Measurements from ENCODE around the gene LIN7B.
"Not testable (repeated sequence)": the region's sequence is repeated elsewhere in the genome, so short reads cannot be mapped to it uniquely, and the experiment has no call there.

The LIN7B gene, protein sequence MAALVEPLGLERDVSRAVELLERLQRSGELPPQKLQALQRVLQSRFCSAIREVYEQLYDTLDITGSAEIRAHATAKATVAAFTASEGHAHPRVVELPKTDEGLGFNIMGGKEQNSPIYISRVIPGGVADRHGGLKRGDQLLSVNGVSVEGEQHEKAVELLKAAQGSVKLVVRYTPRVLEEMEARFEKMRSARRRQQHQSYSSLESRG

DNA sequence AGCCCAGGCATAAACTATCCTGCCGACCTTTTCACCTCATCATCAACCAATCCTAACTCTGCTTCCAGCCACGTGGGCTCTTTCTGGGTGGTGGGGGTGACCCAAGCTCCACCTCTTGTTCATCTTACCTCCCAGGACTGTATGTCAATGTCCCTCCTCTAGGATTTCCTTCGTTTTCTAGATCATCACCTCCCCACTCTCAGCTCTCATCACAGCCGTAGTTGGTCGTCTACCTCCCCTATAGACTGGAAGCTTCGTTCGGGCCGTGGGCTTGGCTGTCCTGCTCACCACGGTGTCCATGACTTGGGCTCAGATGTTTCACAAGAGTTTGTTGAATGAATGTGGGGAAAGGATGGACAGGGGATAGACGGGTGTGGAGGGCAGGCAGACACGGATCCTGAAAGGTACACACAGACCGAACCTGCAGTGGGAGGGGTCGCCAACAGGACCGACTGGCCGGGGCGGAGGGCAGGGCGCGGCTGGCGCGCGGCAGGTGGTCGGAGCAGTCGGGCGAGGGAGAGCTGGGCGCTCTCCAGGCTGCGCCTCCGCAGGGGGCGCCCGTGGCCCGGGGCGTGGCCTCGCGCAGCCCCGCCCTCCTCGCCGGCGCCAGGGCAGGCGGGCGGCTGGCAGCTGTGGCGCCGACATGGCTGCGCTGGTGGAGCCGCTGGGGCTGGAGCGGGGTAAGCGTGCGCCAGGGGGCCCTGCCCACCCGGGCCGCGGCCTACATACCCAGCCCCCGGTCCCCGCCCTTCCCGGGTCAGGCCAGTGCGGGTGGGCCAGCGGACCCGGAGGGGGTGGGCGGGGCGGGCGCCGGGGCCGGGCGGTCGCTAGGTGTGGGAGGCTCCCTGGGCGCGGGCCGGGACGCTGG lies at the start of gene LIN7B:
Gene LIN7B (plus strand): TSS at position 609 of the 868 bp plus-strand sequence. CDS start 35 bp downstream, at position 644.
- DNase-seq (ENCODE audit: low spot score), result peak; percentile 64

DNA sequence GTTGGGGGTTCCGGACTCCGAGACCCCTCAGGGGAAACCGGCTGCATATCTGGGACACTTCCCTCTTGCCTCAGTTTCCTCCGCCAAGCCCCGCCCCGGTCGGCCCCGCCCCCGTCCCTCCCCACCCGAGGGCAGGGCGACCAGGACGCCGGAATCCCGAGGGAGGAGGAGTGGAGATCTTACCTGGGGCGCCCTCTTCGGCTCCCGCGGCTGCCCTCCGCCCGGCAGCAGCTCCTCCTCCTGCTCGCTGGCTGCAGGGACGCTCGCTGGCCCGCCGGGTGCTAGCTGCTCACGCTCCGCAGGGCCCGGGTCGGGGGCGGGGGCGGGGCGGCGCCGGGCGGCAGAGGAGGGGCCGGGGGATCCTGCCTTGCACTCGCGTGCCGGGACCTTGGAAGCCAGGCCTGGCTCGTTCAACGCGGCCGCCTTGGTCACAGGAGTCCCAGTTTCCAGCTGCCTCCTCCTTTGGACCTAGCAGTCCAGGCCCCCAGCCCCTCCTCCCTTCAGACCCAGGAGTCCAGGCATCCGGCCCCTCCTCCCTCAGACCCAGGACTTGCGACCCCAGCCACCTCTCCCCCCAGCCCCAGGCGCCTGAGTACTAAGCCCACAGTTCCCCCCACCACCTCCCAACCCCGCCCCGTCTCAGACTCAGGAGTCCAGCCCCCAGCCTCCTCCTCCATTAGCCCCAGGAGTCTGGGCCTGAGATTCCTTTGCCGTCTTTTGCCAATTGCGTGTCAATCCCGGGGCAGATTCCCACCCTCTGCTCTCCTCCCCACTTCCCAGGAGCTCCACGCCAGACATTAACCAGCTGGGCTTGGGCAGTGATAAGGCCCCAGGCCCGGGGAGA lies 49.2 kb upstream of the LIN7B start, which contains the start of gene NTF4:
Gene NTF4 (minus strand): TSS at position 51 of the 844 bp plus-strand sequence. CDS start 2,821 bp downstream, outside the sequence.
- DNase-seq (ENCODE audit: low spot score), result no peak

DNA sequence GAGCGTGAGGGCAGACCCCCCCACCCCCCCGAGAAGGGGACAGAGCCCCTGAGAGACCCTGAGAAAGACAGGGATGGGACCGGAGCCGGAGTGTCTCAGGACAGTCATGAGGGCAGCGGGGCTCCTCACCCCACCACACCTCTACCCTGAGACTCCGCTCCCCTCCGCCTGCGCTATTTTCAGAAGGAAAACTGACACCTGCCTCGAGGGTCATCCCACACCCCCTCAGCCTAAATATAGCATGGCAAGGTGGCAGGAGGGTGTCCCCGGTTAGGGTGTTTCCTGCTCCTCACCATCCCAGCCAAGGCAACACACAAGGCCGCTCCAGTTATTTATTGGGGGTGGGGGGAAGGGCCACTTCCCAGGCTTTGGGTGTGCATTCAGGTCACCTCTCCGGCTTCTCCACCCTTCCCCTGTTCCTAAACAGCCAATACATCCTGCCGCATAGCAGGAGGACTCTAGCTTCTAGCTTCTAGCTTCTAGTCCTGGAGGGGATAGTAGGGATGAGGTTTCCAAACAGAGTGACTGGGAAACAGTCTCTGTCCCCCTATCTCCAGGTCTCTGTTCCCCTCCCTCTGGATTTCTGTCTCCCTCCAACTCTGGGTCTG lies 48.2 kb upstream of the LIN7B start:
- DNase-seq (ENCODE audit: low spot score), result no peak

DNA sequence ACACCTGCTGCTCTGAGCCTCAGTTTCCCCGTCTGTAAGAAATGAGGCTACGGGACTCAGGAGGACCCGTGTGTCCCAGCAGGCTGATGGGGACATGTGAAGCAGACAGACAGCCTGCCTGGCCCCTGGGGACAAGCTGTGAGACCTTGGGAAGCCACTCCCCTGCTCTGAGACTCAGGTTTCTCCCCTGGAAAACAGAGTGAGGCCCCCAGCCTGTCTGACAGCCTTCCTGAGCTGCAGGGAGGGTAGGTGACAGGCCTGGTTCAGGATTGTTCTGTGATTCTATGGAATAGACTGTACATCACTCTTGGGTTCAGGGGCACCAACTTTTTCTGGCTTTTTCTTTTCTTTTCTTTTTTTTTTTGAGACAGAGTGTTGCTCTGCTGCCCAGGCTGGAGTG lies 46.6 kb upstream of the LIN7B start:
- no peak for DNase-seq (ENCODE audit: low spot score)

DNA sequence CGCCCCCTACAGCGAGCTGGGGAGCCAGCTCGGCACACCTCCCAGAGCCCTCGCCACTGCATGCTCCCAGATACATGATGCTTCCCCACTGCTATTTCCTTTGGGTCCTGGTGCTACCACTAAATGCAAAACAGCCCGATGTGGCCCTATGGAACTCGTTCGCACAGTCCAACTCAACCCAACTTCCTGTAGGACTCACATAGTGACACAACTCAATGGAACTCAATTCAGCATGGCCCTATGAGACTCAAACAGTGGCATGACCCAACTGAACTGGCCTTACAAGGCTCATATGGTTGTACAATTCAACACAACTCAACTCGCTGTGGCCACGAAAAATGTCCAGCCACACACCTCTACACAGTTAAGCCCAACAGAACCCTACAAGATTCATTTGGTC lies 45.1 kb upstream of the LIN7B start:
- no peak for DNase-seq (ENCODE audit: low spot score)

DNA sequence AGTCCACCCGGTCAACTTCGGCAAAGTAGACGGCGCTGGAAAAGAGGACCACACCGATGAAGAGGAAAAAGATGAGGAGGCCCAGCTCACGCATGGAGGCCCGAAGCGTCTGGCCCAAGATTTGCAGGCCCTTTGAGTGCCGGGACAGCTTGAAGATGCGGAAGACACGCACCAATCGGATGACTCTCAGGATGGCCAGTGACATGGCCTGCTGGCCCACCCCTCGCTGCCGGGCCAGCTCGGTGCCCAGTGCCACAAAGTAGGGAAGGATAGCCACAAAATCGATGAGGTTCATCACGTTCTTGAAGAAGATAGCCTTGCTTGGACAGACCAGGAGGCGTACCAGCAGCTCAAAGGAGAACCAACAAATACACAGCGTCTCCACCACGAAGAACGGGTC lies 43.8 kb upstream of the LIN7B start:
- DNase-seq (ENCODE audit: low spot score), result no peak

DNA sequence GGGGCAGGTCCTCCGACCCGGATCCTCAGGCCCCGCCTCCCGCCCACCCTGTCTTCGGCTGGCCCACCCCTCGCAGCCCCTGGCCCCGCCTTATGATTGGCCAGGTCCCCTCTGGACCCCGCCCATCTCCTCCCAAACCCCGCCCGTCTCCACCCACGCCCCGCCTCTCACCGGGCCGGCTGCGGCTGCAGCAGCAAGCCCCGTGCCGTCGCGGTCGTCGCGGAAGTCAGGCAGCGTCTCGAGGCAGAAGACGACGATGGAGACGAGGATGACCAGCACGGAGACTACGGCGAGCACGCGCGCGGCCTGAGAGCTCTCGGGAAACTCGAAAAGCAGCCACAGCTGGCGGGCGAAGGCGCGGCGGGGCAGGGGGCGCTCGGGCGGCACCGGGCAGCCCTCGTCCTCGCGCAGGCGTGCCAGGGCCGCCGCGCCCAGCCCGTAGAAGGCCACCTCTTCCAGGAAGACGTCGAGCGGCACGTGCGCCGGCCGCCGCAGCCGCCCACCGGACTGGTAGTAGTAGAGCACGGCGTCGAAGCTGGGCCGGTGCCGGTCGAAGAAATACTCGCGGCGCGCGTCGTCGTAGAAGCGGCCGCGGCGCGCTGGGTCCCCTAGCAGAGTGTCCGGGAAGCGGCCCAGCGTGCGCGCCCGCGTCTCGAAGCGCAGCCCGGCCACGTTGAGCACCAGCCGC lies 42.2 kb upstream of the LIN7B start:
- no peak for DNase-seq (ENCODE audit: low spot score)

DNA sequence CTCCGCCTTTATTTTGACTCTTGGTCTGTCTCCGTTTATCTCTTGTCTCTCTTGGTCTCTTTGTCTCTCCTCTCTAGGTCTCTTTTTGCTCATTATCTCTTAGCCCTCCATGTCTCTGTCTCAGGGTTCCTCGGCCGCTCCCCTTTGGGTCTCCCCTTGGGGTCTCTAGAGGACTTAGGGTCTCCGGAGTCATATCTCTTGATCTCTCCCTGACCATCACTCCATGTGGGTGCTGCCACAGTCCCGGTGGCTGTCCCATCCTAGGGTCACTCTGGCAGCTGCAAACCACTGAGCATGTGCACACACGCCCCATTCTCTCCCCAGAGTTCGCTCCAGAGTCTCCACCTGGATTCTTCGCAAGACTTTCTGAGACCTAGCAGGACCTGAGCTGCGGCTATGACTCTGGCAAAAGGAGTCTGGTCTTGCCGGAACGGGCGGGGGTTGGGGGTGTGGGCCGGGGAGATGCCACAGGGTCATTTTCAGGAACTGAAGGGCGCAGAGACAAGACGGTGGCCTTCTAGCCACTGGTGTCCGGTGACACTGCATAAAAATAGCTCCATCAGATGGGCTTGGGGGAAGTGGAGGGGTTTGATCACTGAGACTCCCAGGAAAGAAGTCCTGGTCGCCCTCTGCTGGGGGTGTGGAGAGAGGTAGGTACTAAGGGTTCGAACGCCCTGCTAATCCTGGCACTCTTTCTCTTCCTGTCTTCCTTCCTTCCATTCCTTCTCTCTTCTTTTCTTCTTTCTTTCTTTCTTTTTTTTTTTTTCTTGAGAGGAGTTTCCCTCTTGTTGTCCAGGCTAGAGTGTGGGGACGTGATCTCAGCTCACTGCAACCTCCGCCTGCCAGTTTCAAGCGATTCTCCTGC lies 40.4 kb upstream of the LIN7B start:
- DNase-seq (ENCODE audit: low spot score), result no peak

DNA sequence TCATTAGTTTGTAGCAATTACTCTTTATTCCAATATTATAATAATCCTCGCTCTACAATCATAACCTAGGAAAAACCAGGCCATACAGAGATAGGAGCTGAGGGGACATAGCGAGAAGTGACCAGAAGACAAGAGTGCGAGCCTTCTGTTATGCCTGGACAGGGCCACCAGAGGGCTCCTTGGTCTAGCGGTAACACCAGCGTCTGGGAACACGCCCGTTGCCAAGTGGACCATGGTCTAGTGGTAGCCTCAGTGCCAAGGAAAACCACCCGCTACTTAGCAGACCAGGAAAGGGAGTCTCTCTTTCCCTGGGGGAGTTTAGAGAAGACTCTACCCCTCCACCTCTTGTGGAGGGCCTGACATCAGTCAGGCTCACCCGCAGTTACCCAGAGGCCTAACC lies 39.3 kb upstream of the LIN7B start:
- DNase-seq (ENCODE audit: low spot score), result not testable (repeated sequence)

DNA sequence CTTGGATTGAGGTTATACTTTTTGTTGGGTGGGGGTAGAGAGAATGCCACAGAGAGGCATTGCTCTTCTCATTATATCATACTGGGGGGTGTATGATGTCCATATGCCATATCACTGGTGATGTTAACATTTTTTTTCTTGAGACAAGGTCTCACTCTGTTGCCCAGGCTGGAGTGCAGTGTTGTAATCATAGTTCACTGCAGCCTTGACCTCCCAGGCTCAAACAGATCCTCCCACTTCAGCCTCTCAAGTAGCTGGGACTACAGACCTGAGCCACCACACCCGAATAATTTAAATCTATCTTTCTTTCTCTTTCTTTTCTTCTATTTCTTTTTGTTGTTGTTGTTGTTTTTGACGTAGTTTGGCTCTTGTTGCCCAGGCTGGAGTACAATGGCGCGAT lies 33.8 kb upstream of the LIN7B start:
- no peak for DNase-seq (ENCODE audit: low spot score)

DNA sequence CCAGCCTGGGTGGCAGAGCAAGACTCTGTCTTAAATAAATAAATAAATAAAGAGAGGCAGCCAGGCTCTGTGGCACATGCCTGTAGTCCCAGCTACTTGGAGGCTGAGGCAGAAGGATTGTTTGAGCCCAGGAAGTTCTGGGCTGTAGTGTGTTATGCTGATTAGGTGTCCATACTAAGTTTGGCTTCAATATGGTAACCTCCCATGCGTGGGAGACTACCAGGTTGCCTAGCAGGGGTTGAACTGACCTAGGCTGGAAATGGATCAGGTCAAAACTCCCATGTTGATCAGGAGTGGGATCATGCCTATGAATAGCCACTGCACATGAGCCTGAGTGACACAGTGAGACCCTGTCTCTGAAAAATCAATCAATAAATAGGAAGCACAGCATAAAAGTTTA lies 32.9 kb upstream of the LIN7B start:
- DNase-seq (ENCODE audit: low spot score), result no peak

DNA sequence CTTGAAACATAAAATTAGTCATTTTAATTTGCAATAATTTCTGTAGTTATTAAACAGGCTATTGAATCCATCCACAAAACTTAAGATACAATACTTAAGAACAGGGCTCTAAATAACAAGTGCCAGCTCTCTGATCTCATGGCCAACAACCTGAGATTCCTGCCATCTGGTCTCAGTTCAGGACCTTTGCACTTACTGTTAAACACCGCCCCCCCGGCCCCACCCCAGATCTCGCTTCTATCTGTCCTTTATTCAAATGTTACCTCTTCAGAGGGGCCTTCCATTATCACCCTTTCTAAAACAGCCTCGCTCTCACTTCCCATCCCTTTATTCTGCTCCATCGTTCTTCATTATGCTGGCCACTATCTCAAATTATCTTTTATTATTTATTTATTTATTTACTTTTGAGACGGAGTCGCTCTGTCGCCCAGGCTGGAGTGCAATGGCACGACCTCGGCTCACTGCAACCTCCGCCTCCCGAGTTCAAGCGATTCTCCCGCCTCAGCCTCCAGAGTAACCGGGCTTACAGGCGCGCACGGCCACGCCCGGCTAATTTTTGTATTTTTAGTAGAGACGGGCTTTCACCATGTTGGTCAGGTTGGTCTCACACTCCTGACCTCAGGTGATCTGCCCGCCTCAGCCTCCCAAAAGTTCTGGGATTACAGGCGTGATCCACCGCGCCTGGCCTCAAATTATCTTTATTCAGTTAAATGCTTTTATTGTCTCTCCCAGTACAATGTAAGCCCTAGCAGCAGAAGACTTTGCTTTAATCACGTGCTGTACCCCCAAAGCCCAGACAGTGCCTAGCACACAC lies 29.8 kb upstream of the LIN7B start:
- DNase-seq (ENCODE audit: low spot score), result no peak

DNA sequence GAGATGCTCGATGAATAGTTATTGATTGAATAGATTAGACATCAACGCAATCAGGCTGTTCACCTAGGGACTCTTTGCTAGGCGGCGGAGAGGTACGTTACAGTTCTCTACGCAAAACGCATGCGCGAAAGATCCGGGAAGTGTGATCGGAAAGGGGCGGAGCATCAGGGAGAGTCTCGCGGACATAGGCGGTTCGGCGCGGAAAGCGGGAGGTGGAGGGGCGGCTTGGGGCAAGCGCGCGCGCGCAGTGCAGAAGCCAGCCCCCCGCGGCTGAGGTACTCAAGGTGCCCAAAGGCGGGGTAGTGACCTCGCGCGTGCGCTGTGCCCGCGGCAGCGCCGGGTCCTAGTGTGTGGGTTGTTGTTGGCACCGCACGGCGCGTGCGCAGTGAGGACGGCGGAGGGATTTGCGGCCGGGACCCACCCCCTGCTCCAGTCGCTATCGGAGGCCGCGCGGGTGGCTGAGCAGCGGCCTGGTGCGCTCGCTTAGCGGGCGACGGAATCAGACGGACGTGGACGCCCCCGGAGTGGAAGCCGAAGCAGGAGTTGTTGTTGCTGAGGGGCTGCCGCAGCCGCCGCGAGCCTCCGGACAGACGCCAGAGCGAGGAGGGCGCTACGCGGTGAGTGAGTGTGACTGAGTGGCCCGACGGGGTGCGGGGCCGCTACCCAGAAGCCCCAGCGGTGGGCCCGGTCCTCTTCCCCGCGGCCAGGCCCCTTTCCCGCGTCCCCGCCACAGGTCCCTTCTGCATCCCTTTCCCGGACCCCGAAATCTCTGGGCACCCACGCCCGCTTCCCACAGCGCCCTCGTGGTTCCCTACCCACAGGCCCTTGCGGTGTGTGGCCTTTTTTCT lies 28.9 kb upstream of the LIN7B start, which contains the start of gene SNRNP70:
Gene SNRNP70 (plus strand): TSS at position 432 of the 848 bp plus-strand sequence. CDS start 964 bp downstream, outside the sequence.
- DNase-seq (ENCODE audit: low spot score), result peak; percentile 100

DNA sequence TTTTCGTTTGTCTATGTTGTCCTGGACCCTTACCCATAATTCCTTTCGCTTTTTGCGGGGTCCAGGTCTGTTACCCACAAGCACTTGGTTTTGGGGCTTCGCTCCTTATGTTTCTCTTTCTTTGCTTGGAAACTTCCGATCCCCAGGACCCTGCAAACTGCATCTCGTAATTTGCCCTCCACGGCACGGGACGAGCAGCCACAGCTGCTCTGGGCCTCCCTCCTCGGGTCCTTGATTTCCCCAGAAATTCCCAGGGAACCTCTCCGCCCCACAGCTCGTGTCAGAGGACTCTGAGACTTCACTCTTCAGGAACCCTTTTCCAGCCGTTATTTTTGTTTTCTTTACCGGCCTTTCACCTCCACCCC lies 28.3 kb upstream of the LIN7B start:
- DNase-seq (ENCODE audit: low spot score), result no peak

DNA sequence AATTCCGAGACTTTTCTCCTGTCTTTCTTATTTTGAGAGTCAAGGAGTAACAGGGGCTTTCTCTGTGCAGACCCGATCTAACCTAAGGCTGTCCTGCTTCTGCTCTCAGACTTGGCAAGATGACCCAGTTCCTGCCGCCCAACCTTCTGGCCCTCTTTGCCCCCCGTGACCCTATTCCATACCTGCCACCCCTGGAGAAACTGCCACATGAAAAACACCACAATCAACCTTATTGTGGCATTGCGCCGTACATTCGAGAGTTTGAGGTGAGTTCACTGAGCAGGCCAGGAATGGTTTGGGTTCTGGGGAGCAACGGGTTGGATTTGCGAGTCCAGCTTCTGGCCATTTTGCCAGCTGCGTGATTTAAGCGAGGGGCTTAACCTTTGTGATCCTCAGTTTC lies 27.9 kb upstream of the LIN7B start:
- DNase-seq (ENCODE audit: low spot score), result no peak

DNA sequence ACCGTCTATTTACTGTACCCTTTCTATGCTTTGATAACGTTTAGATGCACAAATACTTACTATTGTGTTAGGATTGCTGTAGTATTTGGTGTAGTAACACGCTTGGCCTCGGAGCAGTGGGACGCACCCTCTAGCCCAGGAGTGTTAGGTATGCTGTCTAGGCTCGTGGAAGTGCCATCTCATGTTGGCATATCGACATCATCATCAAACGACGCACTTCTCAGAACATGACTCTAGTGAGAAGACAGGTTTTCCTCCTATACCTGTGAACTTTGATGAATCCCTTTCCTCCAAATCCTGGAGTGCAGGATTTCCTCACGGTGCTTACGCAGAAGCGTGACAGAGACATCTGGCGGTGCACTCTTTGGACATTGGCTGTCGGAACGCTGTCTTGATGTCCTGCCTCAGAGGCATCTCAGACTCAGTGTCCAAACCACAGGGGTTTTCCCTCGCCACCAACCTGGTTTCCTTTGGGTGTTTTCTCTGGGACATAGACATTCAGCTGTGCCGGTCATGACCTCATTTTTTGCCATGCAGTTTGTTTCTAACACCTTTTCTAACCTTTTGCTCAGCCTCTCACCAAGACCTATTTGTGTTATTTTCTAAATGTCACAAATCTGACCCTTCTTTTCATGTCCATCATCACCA lies 22.7 kb upstream of the LIN7B start:
- DNase-seq (ENCODE audit: low spot score), result no peak

DNA sequence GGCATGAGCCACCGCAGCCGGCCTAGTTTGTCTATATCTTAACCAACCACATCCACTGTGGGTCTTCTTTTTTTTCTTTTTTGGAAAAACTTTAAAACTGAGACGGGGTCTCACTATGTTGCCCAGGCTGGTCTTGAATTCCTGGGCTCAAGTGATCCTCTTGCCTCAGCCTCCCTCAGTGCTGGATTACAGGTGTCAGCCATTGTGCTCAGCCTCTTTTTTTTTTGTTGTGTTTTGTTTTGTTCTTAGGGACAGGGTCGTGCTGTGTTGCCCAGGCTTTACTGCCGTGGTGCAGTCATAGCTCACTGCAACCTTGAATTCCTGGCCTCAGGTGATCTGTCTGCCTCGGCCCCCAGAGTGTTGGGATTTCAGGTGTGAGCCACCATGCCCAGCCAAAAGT lies 21.5 kb upstream of the LIN7B start:
- DNase-seq (ENCODE audit: low spot score), result no peak

Data from CD4-positive, alpha-beta T cell treated with Interleukin-6 at 100 ng/mL for 8 hours (primary cell).